GM12878 (cell line): ENCODE data around the gene SEMA5A.

Experiments
- CBX5 ChIP-seq: sonication (generic); IDR thresholded peaks from 2 replicates; pipeline ENCODE4 v1.6.1; 2016; ENCODE audit warnings: low read depth, moderate library complexity, mild to moderate bottlenecking, inconsistent platforms
- EED ChIP-seq: sonication (generic); IDR thresholded peaks from 2 replicates; pipeline ENCODE4 v1.6.1; 2016; ENCODE audit warnings: antibody characterized with exemption, low read depth
- EP300 ChIP-seq, 2 experiments: fragments of 150-350 bp in 1 of 2; IDR thresholded peaks; 2 replicates each; pipeline ENCODE4 v1.6.1; 2011 to 2012; ENCODE audit warnings: low read depth in 2 of 2, low read length in 2 of 2, borderline replicate concordance in 1 of 2, improper control_type of control experiment in 1 of 2, inconsistent platforms in 1 of 2; ENCODE audit not compliant: control insufficient read depth in 1 of 2
- ESRRA ChIP-seq: IDR thresholded peaks from 2 replicates; pipeline ENCODE4 v1.6.1; 2012; ENCODE audit warnings: mild to moderate bottlenecking, low read length, improper control_type of control experiment
- EZH2 ChIP-seq: IDR thresholded peaks from 2 replicates; pipeline ENCODE4 v1.6.1; 2012; ENCODE audit warnings: low read depth, mild to moderate bottlenecking, control low read depth, inconsistent platforms, low read length, borderline replicate concordance; ENCODE audit not compliant: control insufficient read depth
- HDAC6 ChIP-seq: fragments of 200-600 bp; sonication (generic); IDR thresholded peaks from one replicate; pipeline ENCODE4 v1.8.0; 2017; ENCODE audit warnings: antibody characterized with exemption; ENCODE audit not compliant: unreplicated experiment
- NBN ChIP-seq: fragments of 450-650 bp; IDR thresholded peaks from 2 replicates; pipeline ENCODE4 v1.6.1; 2016
- NFIC ChIP-seq: IDR thresholded peaks from 2 replicates; pipeline ENCODE4 v1.6.1; 2012; ENCODE audit warnings: low read depth, mild to moderate bottlenecking, inconsistent platforms, low read length, moderate library complexity
- POLR2A ChIP-seq: IDR thresholded peaks from 2 replicates; pipeline ENCODE4 v1.6.1; 2011; ENCODE audit warnings: low read depth, mild to moderate bottlenecking, low read length
- SIN3A ChIP-seq: IDR thresholded peaks from 2 replicates; pipeline ENCODE4 v1.6.1; 2012; ENCODE audit warnings: low read depth, low read length, improper control_type of control experiment
- TF ChIP-seq, protein P1 (sequence below), 3 experiments: IDR thresholded peaks in 2 of 3; conservative IDR thresholded peaks in 1 of 3; 2 replicates each; pipeline ENCODE4 v1.5.1; 2011; ENCODE audit warnings: low read depth in 3 of 3, low read length in 3 of 3, mild to moderate bottlenecking in 3 of 3, control low read depth in 2 of 3, moderate library complexity in 2 of 3, inconsistent platforms in 1 of 3, mixed read lengths in 1 of 3; ENCODE audit not compliant: control insufficient read depth in 2 of 3, insufficient read depth in 1 of 3; ENCODE audit errors: extremely low read depth in 1 of 3
- TF ChIP-seq, protein P2 (sequence below): IDR thresholded peaks from 2 replicates; pipeline ENCODE4 v1.6.1; 2012; ENCODE audit warnings: low read depth, low read length, improper control_type of control experiment

DNA sequence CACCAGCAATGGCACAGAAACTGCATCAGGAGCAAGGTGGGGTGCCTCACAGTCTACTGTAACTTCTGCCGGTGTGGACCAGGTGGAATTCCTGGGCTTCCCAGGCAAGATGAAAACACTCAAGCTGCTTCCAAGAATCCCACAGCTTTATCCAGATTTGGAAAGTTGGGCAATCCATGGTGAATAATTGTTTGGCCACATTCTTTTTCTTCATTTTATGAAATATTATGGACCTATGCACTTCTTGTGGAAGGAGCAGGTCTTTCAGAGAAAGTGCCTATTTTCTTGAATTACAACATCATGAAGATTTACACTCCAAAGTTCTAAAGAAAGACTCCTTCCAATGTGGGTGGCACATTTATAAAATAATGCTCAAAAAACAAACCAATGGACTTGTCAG is 503.6 kb downstream of the SEMA5A start:
- TF ChIP-seq, protein P1, sequence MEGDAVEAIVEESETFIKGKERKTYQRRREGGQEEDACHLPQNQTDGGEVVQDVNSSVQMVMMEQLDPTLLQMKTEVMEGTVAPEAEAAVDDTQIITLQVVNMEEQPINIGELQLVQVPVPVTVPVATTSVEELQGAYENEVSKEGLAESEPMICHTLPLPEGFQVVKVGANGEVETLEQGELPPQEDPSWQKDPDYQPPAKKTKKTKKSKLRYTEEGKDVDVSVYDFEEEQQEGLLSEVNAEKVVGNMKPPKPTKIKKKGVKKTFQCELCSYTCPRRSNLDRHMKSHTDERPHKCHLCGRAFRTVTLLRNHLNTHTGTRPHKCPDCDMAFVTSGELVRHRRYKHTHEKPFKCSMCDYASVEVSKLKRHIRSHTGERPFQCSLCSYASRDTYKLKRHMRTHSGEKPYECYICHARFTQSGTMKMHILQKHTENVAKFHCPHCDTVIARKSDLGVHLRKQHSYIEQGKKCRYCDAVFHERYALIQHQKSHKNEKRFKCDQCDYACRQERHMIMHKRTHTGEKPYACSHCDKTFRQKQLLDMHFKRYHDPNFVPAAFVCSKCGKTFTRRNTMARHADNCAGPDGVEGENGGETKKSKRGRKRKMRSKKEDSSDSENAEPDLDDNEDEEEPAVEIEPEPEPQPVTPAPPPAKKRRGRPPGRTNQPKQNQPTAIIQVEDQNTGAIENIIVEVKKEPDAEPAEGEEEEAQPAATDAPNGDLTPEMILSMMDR (IDR thresholded peaks at IDR 0.05 in 2 of 3, conservative IDR thresholded peaks at IDR 0.05 in 1 of 3; ENCODE audit: control insufficient read depth in 2 of 3, extremely low read depth in 1 of 3, insufficient read depth in 1 of 3, low read depth in 3 of 3, low read length in 3 of 3) = no peak
- no peak for TF ChIP-seq CBX5
- no peak for TF ChIP-seq EZH2
- TF ChIP-seq POLR2A = no peak
- TF ChIP-seq ESRRA = no peak
- TF ChIP-seq, protein P2, sequence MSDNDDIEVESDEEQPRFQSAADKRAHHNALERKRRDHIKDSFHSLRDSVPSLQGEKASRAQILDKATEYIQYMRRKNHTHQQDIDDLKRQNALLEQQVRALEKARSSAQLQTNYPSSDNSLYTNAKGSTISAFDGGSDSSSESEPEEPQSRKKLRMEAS = no peak
- TF ChIP-seq HDAC6 = no peak
- TF ChIP-seq EED = no peak
- TF ChIP-seq EP300 (IDR thresholded peaks at IDR 0.05; ENCODE audit: borderline replicate concordance in 1 of 2, control insufficient read depth in 1 of 2, low read depth in 2 of 2, low read length in 2 of 2) = no peak
- TF ChIP-seq NFIC = no peak
- TF ChIP-seq NBN = no peak
- no peak for TF ChIP-seq SIN3A
